OCI-LY1 (cell line): Measurements from ENCODE around the gene SPTLC3.

ENCODE experiments used
- H2AFZ ChIP-seq: fragments of 200-600 bp; sonication (generic), shearing (Covaris generic); 2 replicates; pipeline ENCODE4 v1.6.0; 2014; ENCODE audit warnings: antibody characterized with exemption, mild to moderate bottlenecking, low read length
- H3F3A ChIP-seq: fragments of 200-600 bp; sonication (generic), shearing (Covaris generic); 2 replicates; pipeline ENCODE4 v1.6.0; 2014; ENCODE audit warnings: mild to moderate bottlenecking, antibody characterized with exemption, low read length, moderate library complexity; ENCODE audit not compliant: insufficient read depth
- H3K27ac ChIP-seq: fragments of 200-600 bp; sonication (generic); 2 replicates; pipeline ENCODE4 v1.5.1; 2014; ENCODE audit warnings: low read length, mixed run types, mild to moderate bottlenecking, low read depth; ENCODE audit not compliant: poor library complexity, severe bottlenecking
- H3K27me3 ChIP-seq: fragments of 200-600 bp; sonication (generic); 2 replicates; pipeline ENCODE4 v1.6.0; 2014; ENCODE audit warnings: antibody characterized with exemption, mild to moderate bottlenecking, low read length, moderate library complexity; ENCODE audit not compliant: insufficient read depth
- H3K36me3 ChIP-seq: fragments of 200-600 bp; sonication (generic); 2 replicates; pipeline ENCODE4 v1.6.1; 2014; ENCODE audit warnings: mild to moderate bottlenecking, antibody characterized with exemption, low read length, moderate library complexity, mixed read lengths; ENCODE audit not compliant: insufficient read depth
- H3K4me1 ChIP-seq: fragments of 200-600 bp; sonication (generic); 2 replicates; pipeline ENCODE4 v1.5.1; 2014; ENCODE audit warnings: mild to moderate bottlenecking, low read length, moderate library complexity; ENCODE audit not compliant: insufficient read depth, severe bottlenecking
- H3K4me2 ChIP-seq: fragments of 200-600 bp; sonication (generic), shearing (Covaris generic); 2 replicates; pipeline ENCODE4 v1.6.1; 2014; ENCODE audit warnings: low read length
- H3K4me3 ChIP-seq: fragments of 200-600 bp; sonication (generic); 2 replicates; pipeline ENCODE4 v1.5.1; 2014; ENCODE audit warnings: low read length, low read depth, mild to moderate bottlenecking, mixed read lengths; ENCODE audit not compliant: poor library complexity, severe bottlenecking
- H3K79me2 ChIP-seq: fragments of 200-600 bp; shearing (Covaris generic); 2 replicates; pipeline ENCODE4 v1.6.1; 2016; ENCODE audit warnings: mixed run types, low read length, mixed read lengths; ENCODE audit not compliant: insufficient read depth
- H3K9ac ChIP-seq: fragments of 200-600 bp; sonication (generic), shearing (Covaris generic); 2 replicates; pipeline ENCODE4 v1.6.1; 2014; ENCODE audit warnings: mild to moderate bottlenecking, low read length, mixed read lengths
- H3K9me2 ChIP-seq: fragments of 200-600 bp; sonication (generic), shearing (Covaris generic); 2 replicates; pipeline ENCODE4 v1.6.1; 2014; ENCODE audit warnings: low read depth, mild to moderate bottlenecking, low read length, mixed read lengths
- H3K9me3 ChIP-seq: fragments of 200-600 bp; shearing (Covaris generic); 2 replicates; pipeline ENCODE4 v1.6.1; 2014; ENCODE audit warnings: low read length, mixed read lengths
- H4K20me1 ChIP-seq: fragments of 200-600 bp; sonication (generic), shearing (Covaris generic); 2 replicates; pipeline ENCODE4 v1.6.0; 2016; ENCODE audit warnings: mild to moderate bottlenecking, low read length; ENCODE audit not compliant: insufficient read depth
- CTCF ChIP-seq: fragments of 200-600 bp; sonication (generic), shearing (Covaris generic); IDR thresholded peaks from 2 replicates; pipeline ENCODE4 v1.5.1; 2017; ENCODE audit warnings: mild to moderate bottlenecking, antibody characterized with exemption, low read length, moderate library complexity, mixed read lengths
- EZH2 ChIP-seq: fragments of 200-600 bp; sonication (generic), shearing (Covaris generic); IDR thresholded peaks from 2 replicates; pipeline ENCODE4 v1.8.0; 2017; ENCODE audit warnings: borderline replicate concordance, mixed run types, mild to moderate bottlenecking, antibody characterized with exemption, low read length, moderate library complexity, mixed read lengths

Gene SPTLC3

GRCh38 chr20:13121840-13122515 is 113.2 kb downstream of the SPTLC3 start:
- no peak overlapping the region for H3K27ac ChIP-seq

GRCh38 chr20:13125486-13125885 is 116.7 kb downstream of the SPTLC3 start:
- Histone ChIP-seq H3K36me3 (no peaks in the 10 kb centered on the region), H2AFZ (no peak overlapping the region), H3K9me2 (no peaks in the 10 kb centered on the region), H3K4me2 (no peak overlapping the region), H3K27ac (no peak overlapping the region), H3K4me3 (no peak overlapping the region), H3K9me3 (no peaks in the 10 kb centered on the region), H3K79me2 (no peaks in the 10 kb centered on the region), H3K9ac (no peak overlapping the region), H3F3A (no peaks in the 10 kb centered on the region), H4K20me1 (no peaks in the 10 kb centered on the region), H3K27me3 (no peaks in the 10 kb centered on the region), H3K4me1 (no peaks in the 10 kb centered on the region)
- no peak for TF ChIP-seq CTCF
- no peak for TF ChIP-seq EZH2

More at GRCh38 chr20:13121840-13122515, 113.2 kb downstream of the SPTLC3 start:
- H3K9ac ChIP-seq: no peak overlapping the region
- H3K79me2 ChIP-seq: no peaks in the 10 kb centered on the region
- H3F3A ChIP-seq: no peaks in the 10 kb centered on the region
- H3K4me3 ChIP-seq: no peak overlapping the region
- no peaks in the 10 kb centered on the region for H3K9me2 ChIP-seq
- no peaks in the 10 kb centered on the region for H3K4me1 ChIP-seq
- H3K36me3 ChIP-seq: no peaks in the 10 kb centered on the region
- H4K20me1 ChIP-seq: no peaks in the 10 kb centered on the region
- H3K27me3 ChIP-seq: no peaks in the 10 kb centered on the region
- no peaks in the 10 kb centered on the region for H3K9me3 ChIP-seq
- TF ChIP-seq CTCF (no peak), EZH2 (no peak)
- no peak overlapping the region for H2AFZ ChIP-seq
- H3K4me2 ChIP-seq: no peak overlapping the region

GRCh38 chr20:13128173-13128572 is 119.4 kb downstream of the SPTLC3 start:
- Histone ChIP-seq H3K79me2 (no peaks in the 10 kb centered on the region), H3K36me3 (no peaks in the 10 kb centered on the region), H4K20me1 (no peaks in the 10 kb centered on the region), H3K4me1 (no peaks in the 10 kb centered on the region), H3K4me3 (no peak overlapping the region), H3F3A (no peaks in the 10 kb centered on the region), H3K9me2 (no peaks in the 10 kb centered on the region), H2AFZ (no peak overlapping the region), H3K27me3 (no peaks in the 10 kb centered on the region), H3K27ac (no peak overlapping the region), H3K9ac (no peak overlapping the region), H3K9me3 (no peaks in the 10 kb centered on the region), H3K4me2 (no peak overlapping the region)
- TF ChIP-seq CTCF (no peak), EZH2 (no peak)
